Ovary (tissue), 9 donors: Measurements from ENCODE around the gene SPATA1. TPM values are rescaled to one million over a fixed set of nuclear protein-coding genes. Genes with fewer than 3 reads are reported as not detected.
"Not testable (repeated sequence)": the region's sequence is repeated elsewhere in the genome, so short reads cannot be mapped to it uniquely, and the experiment has no call there.

Experiments used
- DNase-seq, 5 donors: peaks; one replicate each; pipeline ENCODE4 v3.0.0-alpha.2; 2019 to 2020
- H3K27ac ChIP-seq, 2 donors: fragments of 200-600 bp; one replicate each; pipeline versions ENCODE4 v1.5.1 to v1.8.0; 2019 to 2022
- H3K27me3 ChIP-seq: fragments of 200-600 bp; one replicate; pipeline ENCODE4 v1.8.0; 2022
- H3K36me3 ChIP-seq: fragments of 200-600 bp; sonication (generic); one replicate; pipeline ENCODE4 v1.5.1; 2019
- H3K4me1 ChIP-seq: one replicate; pipeline ENCODE4 v1.8.1; 2013; ENCODE audit warnings: mild to moderate bottlenecking, moderate library complexity; ENCODE audit not compliant: insufficient read depth
- H3K4me3 ChIP-seq: fragments of 200-600 bp; sonication (generic); one replicate; pipeline ENCODE4 v1.5.1; 2017
- H3K9me3 ChIP-seq, 2 donors: fragments of 200-600 bp in 1 of 2; sonication (generic) in 1 of 2; one replicate each; pipeline versions ENCODE4 v1.5.1 to v1.8.1; 2013 to 2019; ENCODE audit warnings: mild to moderate bottlenecking in 1 of 2, moderate library complexity in 1 of 2
- CTCF ChIP-seq, 3 donors: fragments of 450-650 bp in 2 of 3; fragments of 200-600 bp in 1 of 3; IDR thresholded peaks; one replicate each; pipeline versions ENCODE4 v1.5.1 to v1.8.0; 2016 to 2022; ENCODE audit warnings: antibody characterized with exemption in 3 of 3, mild to moderate bottlenecking in 1 of 3
- EP300 ChIP-seq: sonication (generic); formaldehyde crosslinking; IDR thresholded peaks from one replicate; pipeline ENCODE4 v1.6.1; 2017; ENCODE audit warnings: antibody characterized with exemption
- POLR2A ChIP-seq: fragments of 450-650 bp; IDR thresholded peaks from one replicate; pipeline ENCODE4 v1.6.1; 2017; ENCODE audit warnings: antibody characterized with exemption, mild to moderate bottlenecking, moderate library complexity
- WGBS, 3 donors: extraction: QIAGEN DNeasy Blood & Tissue Kit in 1 of 3; methylation state at CpG; one replicate each; pipeline versions ENCODE4 v1.1.5 to v1.1.7; 2013 to 2017; 5-methylcytosine and 5-hydroxymethylcytosine counted together
- intact Hi-C, 4 donors: fragments of 100-400 bp; cut with DNase I; formaldehyde crosslinking; loops; one replicate each; pipeline versions ENCODE4 v1.11.0 to v1.15.1; 2022 to 2023
- polyA plus RNA-seq, 2 donors: library from polyadenylated mRNA; stranded (reverse); fragments of 200-250 nt in 1 of 2; fragments of 350-450 nt in 1 of 2; fragmentation: Illumina TruSeq in 1 of 2; extraction: RNeasy Lipid Tissue Mini Kit (QIAGEN cat#74804) in 1 of 2; gene quantifications; one replicate each; pipeline ENCODE4 v1.2.3, GENCODE V29; 2013 to 2014
- total RNA-seq, 7 donors: library from RNA; depleted of rRNA in 2 of 7; stranded (reverse); fragments of >200 nt in 2 of 7; fragmentation: NEBNext Ultra II Directional in 3 of 7; extraction: Animal tissue kit (Norgen Biotek cat#: 25700) in 3 of 7; gene quantifications; one replicate each; pipeline versions ENCODE4 v1.1.0 to v1.2.4, GENCODE V29; 2016 to 2023
- donor health status: DM: no; HTN: no; CAD: no; lungs with moderate emphysema.
- donor health status: DM: no; HTN: no; CAD: no.
- donor health status: Bipolar disorder and iron deficiency.
- donor health status: DM: yes; HTN: yes; CAD: no.
- donor health status: DM: no; HTN: no; CAD: no.
- donor health status: DM: yes; HTN: yes; CAD: no.

SPATA1 gene
- total and polyA plus RNA-seq, 9 donors, result 0.12 to 1.9 (median 0.52) TPM; not detected in 1

DNA sequence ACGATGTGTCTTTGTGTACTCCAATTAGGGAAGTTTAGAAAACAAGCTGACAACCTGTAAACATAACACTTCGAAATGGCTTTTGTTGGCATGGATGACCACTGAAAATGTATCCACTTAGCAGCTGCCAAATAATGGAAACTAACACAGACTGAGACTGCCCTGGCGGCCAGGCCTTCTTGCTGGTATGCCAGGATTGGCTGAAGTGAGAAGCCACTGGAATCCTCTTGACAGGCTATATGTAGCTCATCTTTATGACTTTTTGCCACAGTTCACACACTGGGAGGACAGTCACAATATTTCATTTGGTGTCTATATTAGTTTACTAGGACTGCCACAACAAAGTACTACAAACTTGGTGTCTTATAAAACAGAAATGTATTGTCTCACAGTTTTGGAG lies 80.9 kb downstream of the SPATA1 start:
- Histone ChIP-seq H3K9me3 (no peaks in the 10 kb centered on the region), H3K27ac (no peak overlapping the region), H3K4me3 (no peak overlapping the region), H3K36me3 (no peaks in the 10 kb centered on the region), H3K4me1 (no peaks in the 10 kb centered on the region), H3K27me3 (no peaks in the 10 kb centered on the region)
- 78 to 93% (median 86%) methylated on average over 3 of the region's 3 CpGs for WGBS, 3 donors
- DNase-seq, result no peak
- no peak for TF ChIP-seq POLR2A
- TF ChIP-seq CTCF (IDR thresholded peaks at IDR 0.05), result no peak
- TF ChIP-seq EP300, result no peak
- intact Hi-C loops, result no loop called here

DNA sequence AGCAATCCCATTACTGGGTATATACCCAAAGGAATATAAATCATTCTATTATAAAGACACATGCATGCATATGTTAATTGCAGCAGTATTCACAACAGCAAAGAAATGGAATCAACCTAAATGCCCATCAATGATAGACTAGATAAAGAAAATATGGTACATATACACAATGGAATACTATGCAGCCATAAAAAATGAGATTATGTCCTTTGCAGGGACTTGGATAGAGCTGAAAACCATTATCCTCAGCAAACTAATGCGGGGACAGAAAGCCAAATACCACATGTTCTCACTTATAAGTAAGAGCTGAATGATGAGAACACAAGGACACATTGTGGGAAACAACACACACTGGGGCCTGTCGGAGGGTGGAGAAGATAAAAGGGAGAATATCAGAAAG lies 88.8 kb downstream of the SPATA1 start:
- H3K9me3 ChIP-seq, DNase-seq, intact Hi-C loops, H3K4me3 ChIP-seq, H3K4me1 ChIP-seq, H3K27me3 ChIP-seq, H3K36me3 ChIP-seq, H3K27ac ChIP-seq: not testable (repeated sequence)
- 88 to 96% (median 91%) methylated on average over 2 of the region's 2 CpGs for WGBS, 3 donors

DNA sequence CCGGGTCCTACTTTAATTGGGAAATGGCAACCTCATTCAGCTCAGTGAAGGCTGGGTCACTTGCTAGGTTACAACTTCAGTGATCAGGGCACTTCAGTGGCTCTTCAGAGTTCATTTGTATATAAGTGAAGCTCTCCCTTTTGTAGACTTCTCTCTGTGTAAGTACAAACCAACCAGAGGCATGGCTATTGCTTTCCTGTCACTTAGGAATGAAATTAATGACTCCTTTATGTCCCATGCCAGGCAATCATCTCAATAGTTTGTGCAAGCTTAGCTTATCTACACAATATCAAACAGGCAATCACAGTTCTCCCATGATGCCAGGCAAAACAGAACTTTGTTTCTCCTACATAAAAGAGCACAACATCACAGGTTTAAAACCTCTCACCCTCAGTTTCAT lies 90.8 kb downstream of the SPATA1 start:
- intact Hi-C loops, result no loop called here
- no peak for TF ChIP-seq EP300
- no peak for TF ChIP-seq POLR2A
- TF ChIP-seq CTCF (IDR thresholded peaks at IDR 0.05), result no peak
- DNase-seq, result no peak
- 92 to 95% (median 93%) methylated on average over 1 of the region's 1 CpG for WGBS, 3 donors
- Histone ChIP-seq H3K27me3 (no peaks in the 10 kb centered on the region), H3K9me3 (no peaks in the 10 kb centered on the region), H3K4me3 (no peak overlapping the region), H3K36me3 (no peaks in the 10 kb centered on the region), H3K4me1 (no peaks in the 10 kb centered on the region), H3K27ac (no peak overlapping the region)

DNA sequence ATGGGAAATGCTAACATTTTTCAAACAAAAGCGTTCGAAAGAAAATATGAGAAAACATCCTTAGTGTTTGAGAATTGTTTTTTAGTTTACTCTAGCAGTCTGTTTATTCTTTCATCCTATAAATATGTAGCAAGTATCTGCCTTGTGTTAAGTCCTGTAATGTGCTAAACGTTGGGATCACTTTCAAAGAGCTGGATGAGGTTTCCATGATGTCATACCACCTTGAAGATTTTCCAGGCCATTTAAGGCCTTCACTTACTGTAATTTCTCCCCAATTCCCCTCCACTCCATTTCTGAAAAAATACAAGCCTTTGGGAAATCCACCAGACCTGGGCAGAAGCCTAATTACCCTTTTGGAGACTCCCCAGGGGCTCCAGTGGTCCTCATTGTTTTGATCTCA lies 92.2 kb downstream of the SPATA1 start:
- H3K9me3 ChIP-seq, result no peaks in the 10 kb centered on the region
- H3K4me1 ChIP-seq, result no peaks in the 10 kb centered on the region
- intact Hi-C loops, result no loop called here
- no peak overlapping the region for H3K27ac ChIP-seq
- DNase-seq, result no peak
- H3K36me3 ChIP-seq, result no peaks in the 10 kb centered on the region
- no peaks in the 10 kb centered on the region for H3K27me3 ChIP-seq
- no peak overlapping the region for H3K4me3 ChIP-seq
- TF ChIP-seq POLR2A (no peak), CTCF (IDR thresholded peaks at IDR 0.05) (no peak), EP300 (no peak)
- 40 to 56% (median 49%) methylated on average over 3 of the region's 3 CpGs for WGBS, 3 donors

DNA sequence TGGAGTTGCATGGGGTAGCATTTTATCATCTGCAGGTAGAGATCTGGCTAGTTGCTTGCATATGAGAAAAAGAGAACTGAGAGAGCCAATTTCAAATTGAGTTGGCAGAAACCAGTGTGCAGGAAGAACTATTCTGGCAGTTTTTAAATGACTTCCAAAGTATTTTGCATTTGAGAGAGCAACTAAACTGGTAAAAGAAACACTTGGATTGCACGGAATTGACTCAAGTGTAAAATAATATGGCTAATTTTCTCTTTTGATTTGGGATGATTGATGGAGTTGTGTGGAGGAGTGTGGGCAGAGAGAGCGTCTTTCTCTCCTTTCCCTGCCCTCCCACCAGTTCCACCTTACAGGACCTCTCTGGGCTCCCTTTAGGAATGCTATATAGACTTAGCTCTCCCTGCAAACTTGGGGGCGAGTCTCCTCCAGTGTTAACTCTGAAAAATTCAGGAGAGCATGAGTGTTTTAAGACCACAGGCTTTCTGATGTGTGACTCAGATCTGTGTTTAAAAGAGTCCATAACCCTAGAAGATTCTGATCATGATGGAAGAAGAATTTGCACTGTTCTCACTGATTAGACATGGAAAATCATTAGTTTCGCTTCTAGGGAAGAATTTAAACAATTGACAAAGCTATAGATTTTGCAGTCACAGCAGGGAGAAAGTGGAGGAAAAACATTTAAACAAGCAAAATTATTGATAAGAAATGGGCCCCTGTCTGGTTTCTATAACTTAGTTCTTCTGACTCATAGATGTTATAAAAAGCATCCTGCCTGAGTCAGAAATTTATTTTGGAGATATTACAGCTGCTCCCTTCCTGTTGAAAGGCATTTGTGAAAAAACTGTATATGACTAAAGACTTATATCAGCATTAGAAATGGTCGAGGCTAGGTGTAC lies 92.9 kb downstream of the SPATA1 start:
- Histone ChIP-seq H3K4me3 (no peak overlapping the region), H3K27me3 (no peaks in the 10 kb centered on the region), H3K36me3 (no peaks in the 10 kb centered on the region), H3K27ac (no peak overlapping the region), H3K9me3 (no peaks in the 10 kb centered on the region), H3K4me1 (no peaks in the 10 kb centered on the region)
- no peak for DNase-seq
- intact Hi-C loops, result no loop called here
- 27 to 31% (median 28%) methylated on average over 5 of the region's 5 CpGs for WGBS, 3 donors
- TF ChIP-seq POLR2A, result no peak
- TF ChIP-seq CTCF (IDR thresholded peaks at IDR 0.05), result no peak
- TF ChIP-seq EP300, result no peak
